ENCODE results near the gene MYLK.

Gene MYLK

DNA sequence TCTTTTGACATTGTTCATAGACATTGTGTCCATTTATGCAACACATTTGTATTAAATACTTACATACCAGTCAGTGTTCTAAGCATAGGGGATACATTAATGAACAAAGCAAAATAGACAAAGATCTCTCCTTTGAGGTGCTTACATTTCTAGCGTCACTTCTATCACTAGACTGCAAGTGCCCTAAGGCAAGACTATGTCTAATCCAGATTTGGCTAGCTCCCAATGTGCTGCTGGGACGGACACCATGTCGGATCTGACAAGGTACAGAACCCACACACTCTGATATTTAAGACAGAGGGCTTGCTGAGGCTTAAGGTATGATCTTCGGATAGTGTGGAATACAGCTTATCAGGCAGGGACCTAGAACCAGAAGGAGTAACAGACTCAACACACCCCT, 41.4 kb downstream of the MYLK start:
- TF ChIP-seq FOXP2 (optimal IDR thresholded peaks at IDR 0.05; ENCODE audit: borderline replicate concordance, extremely low read depth, extremely low read length, insufficient read depth) (no peak), SIN3A (IDR thresholded peaks at IDR 0.05; ENCODE audit: borderline replicate concordance, insufficient read depth, low read length) (no peak)
- TF ChIP-seq, protein P1, sequence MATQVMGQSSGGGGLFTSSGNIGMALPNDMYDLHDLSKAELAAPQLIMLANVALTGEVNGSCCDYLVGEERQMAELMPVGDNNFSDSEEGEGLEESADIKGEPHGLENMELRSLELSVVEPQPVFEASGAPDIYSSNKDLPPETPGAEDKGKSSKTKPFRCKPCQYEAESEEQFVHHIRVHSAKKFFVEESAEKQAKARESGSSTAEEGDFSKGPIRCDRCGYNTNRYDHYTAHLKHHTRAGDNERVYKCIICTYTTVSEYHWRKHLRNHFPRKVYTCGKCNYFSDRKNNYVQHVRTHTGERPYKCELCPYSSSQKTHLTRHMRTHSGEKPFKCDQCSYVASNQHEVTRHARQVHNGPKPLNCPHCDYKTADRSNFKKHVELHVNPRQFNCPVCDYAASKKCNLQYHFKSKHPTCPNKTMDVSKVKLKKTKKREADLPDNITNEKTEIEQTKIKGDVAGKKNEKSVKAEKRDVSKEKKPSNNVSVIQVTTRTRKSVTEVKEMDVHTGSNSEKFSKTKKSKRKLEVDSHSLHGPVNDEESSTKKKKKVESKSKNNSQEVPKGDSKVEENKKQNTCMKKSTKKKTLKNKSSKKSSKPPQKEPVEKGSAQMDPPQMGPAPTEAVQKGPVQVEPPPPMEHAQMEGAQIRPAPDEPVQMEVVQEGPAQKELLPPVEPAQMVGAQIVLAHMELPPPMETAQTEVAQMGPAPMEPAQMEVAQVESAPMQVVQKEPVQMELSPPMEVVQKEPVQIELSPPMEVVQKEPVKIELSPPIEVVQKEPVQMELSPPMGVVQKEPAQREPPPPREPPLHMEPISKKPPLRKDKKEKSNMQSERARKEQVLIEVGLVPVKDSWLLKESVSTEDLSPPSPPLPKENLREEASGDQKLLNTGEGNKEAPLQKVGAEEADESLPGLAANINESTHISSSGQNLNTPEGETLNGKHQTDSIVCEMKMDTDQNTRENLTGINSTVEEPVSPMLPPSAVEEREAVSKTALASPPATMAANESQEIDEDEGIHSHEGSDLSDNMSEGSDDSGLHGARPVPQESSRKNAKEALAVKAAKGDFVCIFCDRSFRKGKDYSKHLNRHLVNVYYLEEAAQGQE (IDR thresholded peaks at IDR 0.05; ENCODE audit: insufficient read depth in 1 of 2, low read depth in 2 of 2, low read length in 2 of 2): no peak

DNA sequence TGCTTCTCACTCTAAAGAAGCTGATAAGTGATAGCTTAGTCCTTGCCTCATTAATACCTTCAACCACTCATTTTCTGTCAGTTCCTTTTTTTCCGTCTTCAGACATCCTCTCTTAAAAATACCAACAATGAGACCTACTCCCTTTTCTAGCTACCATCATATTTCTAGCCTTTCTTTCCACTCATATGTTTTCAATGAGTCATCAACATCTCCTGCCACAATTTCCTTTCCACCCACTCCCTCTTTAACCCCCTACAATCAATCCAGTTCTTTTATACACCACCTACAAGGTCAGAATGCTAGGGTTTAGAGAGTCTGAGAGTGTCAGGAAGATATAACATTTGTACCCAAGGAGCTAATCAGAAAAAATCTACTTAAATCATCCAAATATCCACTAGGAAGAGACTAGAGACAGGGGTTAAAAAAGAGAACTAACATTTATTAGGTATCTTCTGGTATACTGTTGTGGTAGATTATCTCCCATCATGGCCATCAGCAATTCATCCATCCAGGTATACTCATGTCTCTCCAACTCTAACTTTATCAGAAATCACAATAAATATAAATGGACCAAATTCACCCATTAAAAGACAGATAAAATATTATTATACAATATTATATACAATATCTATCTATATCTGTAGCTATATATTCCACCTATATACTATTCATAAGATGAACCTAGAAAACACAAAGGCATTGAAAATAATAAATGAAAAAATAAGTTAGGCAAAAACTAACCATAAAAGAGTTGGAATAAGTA, 42.5 kb downstream of the MYLK start:
- no peak for TF ChIP-seq FOXP2 (optimal IDR thresholded peaks at IDR 0.05; ENCODE audit: borderline replicate concordance, extremely low read depth, extremely low read length, insufficient read depth)
- TF ChIP-seq POLR2AphosphoS5 (IDR thresholded peaks at IDR 0.05; ENCODE audit: low read depth, low read length): no peak
- TF ChIP-seq, protein P1 (IDR thresholded peaks at IDR 0.05; ENCODE audit: insufficient read depth in 1 of 2, low read depth in 2 of 2, low read length in 2 of 2): no peak
- TF ChIP-seq SIN3A (IDR thresholded peaks at IDR 0.05; ENCODE audit: borderline replicate concordance, insufficient read depth, low read length): no peak
- no peak for TF ChIP-seq TAF1 (IDR thresholded peaks at IDR 0.05; ENCODE audit: borderline replicate concordance, insufficient read depth, low read length)

DNA sequence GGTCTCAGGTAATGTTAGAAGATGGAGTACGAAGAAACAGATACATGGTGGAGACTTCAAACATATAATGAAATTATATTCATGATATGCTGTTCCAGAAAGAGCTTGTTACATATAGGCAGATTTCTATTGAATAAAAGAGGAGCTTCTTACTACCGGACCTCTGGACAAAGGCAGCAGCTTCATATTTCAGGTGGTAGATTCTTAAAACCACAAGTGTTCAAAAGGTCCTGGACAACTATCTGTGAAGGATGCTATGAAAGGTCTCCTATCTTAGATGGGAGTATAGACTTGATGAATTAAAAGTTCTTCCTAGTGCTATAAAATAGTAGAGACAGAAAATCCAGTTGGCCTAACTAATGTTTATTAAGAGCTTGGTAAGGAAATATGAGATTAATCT, 43.2 kb downstream of the MYLK start:
- TF ChIP-seq FOXP2 (optimal IDR thresholded peaks at IDR 0.05; ENCODE audit: borderline replicate concordance, extremely low read depth, extremely low read length, insufficient read depth): no peak
- TF ChIP-seq, protein P1 (IDR thresholded peaks at IDR 0.05; ENCODE audit: insufficient read depth in 1 of 2, low read depth in 2 of 2, low read length in 2 of 2): no peak
- no peak for TF ChIP-seq TAF1 (IDR thresholded peaks at IDR 0.05; ENCODE audit: borderline replicate concordance, insufficient read depth, low read length)
- TF ChIP-seq SIN3A (IDR thresholded peaks at IDR 0.05; ENCODE audit: borderline replicate concordance, insufficient read depth, low read length): no peak
- no peak for TF ChIP-seq POLR2AphosphoS5 (IDR thresholded peaks at IDR 0.05; ENCODE audit: low read depth, low read length)

DNA sequence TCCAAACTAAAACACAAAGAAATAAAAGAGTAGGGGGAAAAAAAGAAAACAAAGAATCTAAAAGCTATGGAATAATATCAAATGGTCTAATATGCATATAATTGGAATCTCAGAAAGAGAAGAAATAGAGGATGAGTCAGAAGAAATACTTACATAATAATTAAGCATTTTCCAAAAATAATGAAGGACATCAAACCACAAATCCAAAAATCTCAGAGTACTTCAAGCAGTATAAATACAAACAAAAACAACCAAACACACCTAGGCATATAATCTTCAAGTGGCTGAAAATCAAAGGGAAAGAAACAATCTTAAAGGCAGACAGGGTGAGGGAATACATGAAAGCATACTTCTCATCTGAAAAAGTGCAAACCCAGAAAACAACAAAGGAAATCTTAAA, 46.3 kb downstream of the MYLK start:
- TF ChIP-seq FOXP2 (optimal IDR thresholded peaks at IDR 0.05; ENCODE audit: borderline replicate concordance, extremely low read depth, extremely low read length, insufficient read depth): no peak

DNA sequence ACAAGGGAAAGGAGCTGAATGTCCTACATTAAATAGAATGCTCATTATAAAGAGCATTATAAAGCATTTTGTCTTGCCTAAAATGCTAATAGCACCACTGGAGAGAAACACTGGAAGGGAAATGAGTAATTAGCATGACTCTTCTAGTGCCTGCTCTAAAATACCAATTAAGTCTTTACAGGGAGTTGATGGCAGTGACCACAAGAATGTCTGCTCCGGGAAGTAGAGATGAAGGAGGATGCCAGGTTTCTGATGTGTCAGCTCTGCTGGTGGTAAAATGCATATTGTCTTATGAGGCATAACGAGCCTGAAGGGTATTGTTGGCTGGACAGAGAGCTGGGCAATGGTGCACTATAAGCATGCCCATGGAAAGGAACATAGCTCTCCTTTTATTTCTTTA, 49.5 kb downstream of the MYLK start:
- TF ChIP-seq SIN3A (IDR thresholded peaks at IDR 0.05; ENCODE audit: borderline replicate concordance, insufficient read depth, low read length) (no peak), FOXP2 (optimal IDR thresholded peaks at IDR 0.05; ENCODE audit: borderline replicate concordance, extremely low read depth, extremely low read length, insufficient read depth) (no peak), POLR2AphosphoS5 (IDR thresholded peaks at IDR 0.05; ENCODE audit: low read depth, low read length) (no peak), TAF1 (IDR thresholded peaks at IDR 0.05; ENCODE audit: borderline replicate concordance, insufficient read depth, low read length) (no peak)
- TF ChIP-seq, protein P1 (IDR thresholded peaks at IDR 0.05; ENCODE audit: insufficient read depth in 1 of 2, low read depth in 2 of 2, low read length in 2 of 2): no peak

Data from PFSK-1 (cell line).